ENCODE results near the gene HPCAL1.

Gene HPCAL1

DNA sequence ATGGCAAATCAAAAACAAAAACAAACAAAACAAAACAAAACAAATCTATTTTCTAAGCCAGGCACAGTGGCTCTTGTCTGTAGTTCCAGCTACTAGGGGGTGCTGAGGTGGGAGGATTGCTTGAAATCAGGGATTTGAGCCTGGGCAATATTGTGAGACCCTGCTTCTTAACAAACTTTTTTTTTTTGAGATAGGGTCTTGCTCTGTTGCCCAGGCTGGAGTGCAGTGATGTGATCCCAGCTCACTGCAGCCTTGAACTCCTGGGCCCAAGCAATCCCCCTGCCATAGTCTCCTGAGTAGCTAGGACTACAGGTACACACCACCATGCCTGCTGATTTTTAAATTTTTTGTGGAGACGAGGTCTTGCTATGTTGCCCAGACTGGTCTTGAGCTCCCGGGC, 6.2 kb downstream of the HPCAL1 start:
- Mint-ChIP-seq H3K4me3 (no peak overlapping the region), H3K27me3 (no peaks in the 10 kb centered on the region), H3K4me1 (peaks cover 38 to 59% of the 10 kb centered on the region in 2 donors), H3K36me3 (peaks cover 0 to 5% of the 10 kb centered on the region in 2 donors), H3K27ac (no peak overlapping the region), H3K9me3 (no peaks in the 10 kb centered on the region)
- DNase-seq, result no peak
- no peak for ATAC-seq (replicated peaks)

DNA sequence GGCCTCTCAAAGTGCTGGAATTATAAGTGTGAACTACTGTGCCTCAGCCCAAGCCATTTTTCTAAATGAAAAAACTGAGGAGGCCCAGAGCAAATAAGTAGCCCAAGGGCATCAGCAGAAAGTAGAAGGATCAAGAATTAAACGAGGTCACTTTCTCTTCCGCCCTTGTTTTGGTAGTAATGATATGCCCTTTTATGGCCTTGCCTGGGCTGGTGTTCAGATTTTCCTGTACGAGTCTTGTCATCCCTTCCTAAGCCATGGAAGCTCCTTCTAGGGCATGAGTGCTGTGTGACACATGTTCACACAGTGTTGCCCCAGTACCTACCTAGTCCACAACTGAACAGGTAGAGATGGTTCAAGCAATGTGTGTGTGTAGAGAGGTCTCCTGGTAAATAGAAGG, 6.6 kb downstream of the HPCAL1 start:
- Mint-ChIP-seq H3K36me3 (peaks cover 0 to 5% of the 10 kb centered on the region in 2 donors), H3K27me3 (no peaks in the 10 kb centered on the region), H3K4me1 (peaks cover 41 to 55% of the 10 kb centered on the region in 2 donors), H3K9me3 (no peaks in the 10 kb centered on the region), H3K27ac (no peak overlapping the region), H3K4me3 (no peak overlapping the region)
- DNase-seq (no peak), ATAC-seq (replicated peaks) (no peak)

DNA sequence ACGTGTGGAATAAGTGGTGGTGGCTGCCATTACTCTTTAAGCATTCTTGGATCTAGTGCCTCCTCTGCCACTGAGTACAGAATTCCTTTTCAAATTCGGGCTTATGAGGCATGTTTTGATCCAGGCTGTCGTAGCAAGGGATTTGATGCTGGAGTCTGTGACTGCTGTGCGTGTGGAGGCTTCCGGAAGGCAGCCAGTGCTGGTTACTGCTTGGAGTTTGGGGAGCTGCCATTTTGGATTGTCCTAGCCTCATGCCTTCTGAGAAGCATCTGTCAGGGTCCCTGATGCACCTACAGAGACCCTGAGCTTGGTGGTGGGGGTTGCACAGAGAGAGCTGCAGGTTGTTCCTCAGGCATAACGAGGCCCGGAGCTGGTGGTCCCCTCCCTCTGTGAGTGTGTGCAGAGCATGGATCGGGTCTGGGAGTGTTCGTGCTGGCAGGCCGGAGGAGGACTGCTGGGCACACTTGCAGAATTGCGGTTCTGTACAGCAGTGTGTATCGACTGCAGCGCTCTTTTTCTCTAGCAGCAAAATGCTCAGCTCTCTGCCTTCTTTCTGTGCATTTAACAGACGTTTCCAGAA, 7.7 kb downstream of the HPCAL1 start:
- peaks cover 0 to 5% of the 10 kb centered on the region in 2 donors for H3K36me3 Mint-ChIP-seq
- DNase-seq, result no peak
- H3K9me3 Mint-ChIP-seq, result no peaks in the 10 kb centered on the region
- H3K27ac Mint-ChIP-seq, result no peak overlapping the region
- ATAC-seq (replicated peaks), result no peak
- no peak overlapping the region for H3K4me3 Mint-ChIP-seq
- H3K4me1 Mint-ChIP-seq, result peaks cover 35 to 46% of the 10 kb centered on the region in 2 donors
- no peaks in the 10 kb centered on the region for H3K27me3 Mint-ChIP-seq

DNA sequence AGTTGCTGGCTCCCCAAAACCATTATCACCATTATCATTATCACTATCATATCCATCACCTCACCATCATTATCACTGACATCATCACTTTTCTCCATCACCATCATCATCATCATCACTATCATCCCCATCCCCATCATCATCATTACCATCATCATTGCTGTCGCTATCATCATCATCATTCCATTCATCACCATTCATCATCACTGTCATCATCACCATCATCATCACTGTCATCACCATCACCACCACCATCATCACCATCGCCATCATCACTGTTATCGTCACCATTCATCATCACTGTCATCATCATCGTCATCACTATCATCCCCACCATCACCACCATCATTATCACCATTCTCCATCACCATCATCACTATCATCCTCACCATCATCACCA, 9.0 kb downstream of the HPCAL1 start:
- Mint-ChIP-seq H3K27ac (no peak overlapping the region), H3K27me3 (no peaks in the 10 kb centered on the region), H3K4me1 (peaks cover 33% of the 10 kb centered on the region in 2 donors)

DNA sequence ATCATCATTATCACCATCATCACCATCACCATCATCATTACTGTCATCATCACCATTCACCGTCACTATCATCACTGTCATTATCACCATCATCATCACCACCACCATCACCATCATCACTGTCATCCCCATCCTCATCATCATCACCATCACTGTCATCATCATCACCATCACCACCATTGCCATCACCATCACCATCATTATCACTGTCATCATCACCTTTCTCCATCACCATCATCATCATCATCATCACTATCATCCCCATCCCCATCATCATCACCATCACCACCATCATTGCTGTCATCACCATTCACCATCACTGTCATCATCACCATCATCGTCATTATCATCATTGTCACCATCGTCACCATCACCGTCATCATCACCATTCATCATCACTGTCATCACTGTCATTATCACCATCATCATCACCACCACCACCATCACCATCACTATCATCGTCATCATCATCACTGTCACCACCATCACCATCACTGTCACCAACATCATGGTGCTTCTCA, 9.8 kb downstream of the HPCAL1 start:
- H3K36me3 Mint-ChIP-seq, result peaks cover 0 to 5% of the 10 kb centered on the region in 2 donors
- H3K27me3 Mint-ChIP-seq, result no peaks in the 10 kb centered on the region
- DNase-seq (no peak), ATAC-seq (replicated peaks) (no peak)
- no peak overlapping the region for H3K27ac Mint-ChIP-seq
- no peaks in the 10 kb centered on the region for H3K9me3 Mint-ChIP-seq
- peaks cover 25 to 26% of the 10 kb centered on the region in 2 donors for H3K4me1 Mint-ChIP-seq
- H3K4me3 Mint-ChIP-seq, result no peak overlapping the region

More for the DNA sequence above, 9.0 kb downstream of the HPCAL1 start:
- H3K9me3 Mint-ChIP-seq, result no peaks in the 10 kb centered on the region
- ATAC-seq (replicated peaks), result no peak
- H3K36me3 Mint-ChIP-seq, result peaks cover 0 to 5% of the 10 kb centered on the region in 2 donors
- DNase-seq, result no peak
- H3K4me3 Mint-ChIP-seq, result no peak overlapping the region

DNA sequence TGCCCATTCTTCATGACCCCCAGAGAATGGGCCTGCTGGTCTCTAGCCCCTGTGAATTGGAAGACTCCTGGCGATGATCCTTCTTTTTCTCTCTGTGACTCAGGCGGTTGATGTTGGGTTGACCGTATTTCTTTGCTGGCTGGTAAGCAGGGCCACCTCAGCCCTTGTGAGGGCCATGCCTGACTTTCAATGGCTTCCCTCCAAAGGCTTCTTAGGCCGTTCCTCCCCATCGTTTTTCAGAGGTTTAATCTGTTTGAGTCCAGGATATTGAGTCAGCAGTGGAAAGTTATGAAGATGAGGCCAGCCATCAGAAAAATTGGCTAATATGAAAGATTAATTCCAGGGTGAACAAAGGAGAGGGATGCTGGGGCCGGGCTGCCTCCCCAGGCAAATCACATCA, 13.6 kb downstream of the HPCAL1 start:
- Mint-ChIP-seq H3K27ac (no peak overlapping the region), H3K27me3 (no peaks in the 10 kb centered on the region), H3K4me3 (no peak overlapping the region), H3K9me3 (peaks cover 0 to 2% of the 10 kb centered on the region in 2 donors), H3K36me3 (peaks cover 7 to 8% of the 10 kb centered on the region in 2 donors), H3K4me1 (peaks cover 15 to 19% of the 10 kb centered on the region in 2 donors)
- no peak for DNase-seq
- no peak for ATAC-seq (replicated peaks)

DNA sequence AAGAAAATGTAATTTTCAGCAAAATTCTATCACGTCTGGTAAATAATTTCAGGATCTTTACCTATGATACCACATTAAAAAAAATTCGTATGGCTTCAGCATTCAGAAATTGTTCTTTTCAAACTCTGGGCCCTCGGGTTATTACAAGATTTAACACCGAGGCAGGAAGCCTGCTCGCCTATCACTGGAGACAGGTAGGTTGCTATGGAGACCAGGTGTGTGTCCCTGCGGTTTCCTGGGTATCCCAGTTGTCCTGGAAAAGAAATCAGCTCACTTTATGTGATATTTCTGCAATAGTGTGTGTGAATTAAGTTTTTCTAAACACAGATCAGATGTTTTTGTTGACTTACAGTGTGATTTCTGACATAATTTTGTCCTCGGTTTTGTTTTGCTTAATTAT, 14.2 kb downstream of the HPCAL1 start:
- Mint-ChIP-seq H3K9me3 (peaks cover 0 to 2% of the 10 kb centered on the region in 2 donors), H3K4me3 (no peak overlapping the region), H3K27me3 (no peaks in the 10 kb centered on the region), H3K36me3 (peaks cover 7 to 8% of the 10 kb centered on the region in 2 donors), H3K27ac (no peak overlapping the region), H3K4me1 (peaks cover 15 to 19% of the 10 kb centered on the region in 2 donors)
- no peak for DNase-seq
- no peak for ATAC-seq (replicated peaks)

DNA sequence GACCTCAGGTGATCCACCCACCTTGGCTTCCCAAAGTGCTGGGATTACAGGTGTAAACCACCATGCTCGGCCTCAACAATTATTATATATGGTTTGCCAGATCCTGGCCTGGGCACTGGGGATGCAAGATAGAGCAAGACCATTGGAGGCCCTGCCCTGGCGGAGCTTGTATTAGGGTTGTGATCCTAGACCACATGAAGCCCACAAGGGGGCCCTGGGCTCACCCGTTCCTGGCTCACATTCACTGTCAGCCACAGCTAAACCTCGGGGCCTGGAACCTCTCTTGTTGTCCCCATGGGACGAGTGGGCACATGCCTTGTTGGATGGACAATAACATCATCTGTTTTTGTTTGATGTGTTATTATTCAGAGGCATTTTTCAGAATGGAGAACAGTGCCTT, 14.9 kb downstream of the HPCAL1 start:
- Mint-ChIP-seq H3K9me3 (peaks cover 0 to 2% of the 10 kb centered on the region in 2 donors), H3K27me3 (no peaks in the 10 kb centered on the region), H3K27ac (no peak overlapping the region), H3K36me3 (peaks cover 13% of the 10 kb centered on the region in 2 donors), H3K4me1 (peaks cover 15 to 19% of the 10 kb centered on the region in 2 donors), H3K4me3 (no peak overlapping the region)
- DNase-seq (no peak), ATAC-seq (replicated peaks) (no peak)

DNA sequence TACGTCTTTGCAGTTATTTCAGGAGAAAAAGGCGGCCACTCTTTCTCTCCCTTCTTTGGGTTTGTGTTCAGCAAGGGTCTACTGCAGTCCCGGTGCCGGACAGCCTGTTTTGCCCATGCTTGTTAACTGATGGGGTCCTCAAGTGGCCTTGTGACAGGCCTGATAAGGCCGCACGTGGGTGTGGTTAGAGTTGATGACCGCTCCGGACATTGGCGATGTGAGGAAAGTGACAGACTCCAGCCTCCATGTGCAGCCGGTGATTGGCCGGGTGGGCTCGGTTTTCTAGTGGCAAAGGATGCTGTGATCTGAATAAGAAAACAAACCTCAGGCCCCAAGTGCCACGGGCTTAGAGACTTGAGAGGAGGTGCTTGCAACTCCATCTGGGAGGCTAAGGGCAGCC, 15.6 kb downstream of the HPCAL1 start:
- peaks cover 17 to 19% of the 10 kb centered on the region in 2 donors for H3K36me3 Mint-ChIP-seq
- no peak overlapping the region for H3K4me3 Mint-ChIP-seq
- DNase-seq (no peak), ATAC-seq (replicated peaks) (no peak)
- H3K4me1 Mint-ChIP-seq, result peaks cover 15 to 22% of the 10 kb centered on the region in 2 donors
- no peaks in the 10 kb centered on the region for H3K27me3 Mint-ChIP-seq
- H3K9me3 Mint-ChIP-seq, result peaks cover 0 to 2% of the 10 kb centered on the region in 2 donors
- no peak overlapping the region for H3K27ac Mint-ChIP-seq

DNA sequence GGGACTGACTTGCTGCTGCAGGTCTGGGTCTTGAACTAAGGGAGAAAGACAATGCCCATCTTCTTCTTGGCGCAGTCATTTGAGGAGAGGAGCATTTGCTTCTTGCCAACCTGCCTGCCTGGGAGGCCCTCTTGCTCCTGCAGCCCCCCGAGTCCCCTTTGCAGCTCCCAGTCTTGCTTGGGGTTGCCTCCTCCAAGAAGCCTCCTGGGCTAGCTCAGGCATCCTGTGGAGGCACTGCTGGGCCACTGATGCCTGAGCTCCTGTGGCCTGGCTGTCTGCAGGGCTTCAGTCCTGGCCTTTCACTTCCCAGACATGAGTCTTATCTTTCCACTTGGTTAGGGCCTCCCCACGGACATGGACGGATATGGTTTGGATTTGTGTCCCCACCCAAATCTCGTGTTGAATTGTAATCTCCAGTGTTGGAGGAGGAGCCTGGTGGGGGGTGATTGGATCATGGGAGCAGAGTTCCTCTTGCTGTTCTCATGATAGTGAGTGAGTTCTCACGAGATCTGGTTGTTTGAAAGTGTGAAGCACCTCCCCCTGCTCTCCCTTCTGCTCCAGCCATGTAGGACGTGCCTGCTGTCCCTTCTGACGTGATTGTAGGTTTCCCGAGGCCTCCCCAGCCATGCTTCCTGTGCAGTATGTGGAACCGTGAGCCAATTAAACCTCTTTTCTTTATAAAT, 17.3 kb downstream of the HPCAL1 start:
- Mint-ChIP-seq H3K27me3 (no peaks in the 10 kb centered on the region), H3K36me3 (peaks cover 21 to 22% of the 10 kb centered on the region in 2 donors), H3K9me3 (peaks cover 0 to 2% of the 10 kb centered on the region in 2 donors), H3K4me1 (peaks cover 23 to 24% of the 10 kb centered on the region in 2 donors), H3K27ac (no peak overlapping the region), H3K4me3 (no peak overlapping the region)
- DNase-seq (no peak), ATAC-seq (replicated peaks) (no peak)

DNA sequence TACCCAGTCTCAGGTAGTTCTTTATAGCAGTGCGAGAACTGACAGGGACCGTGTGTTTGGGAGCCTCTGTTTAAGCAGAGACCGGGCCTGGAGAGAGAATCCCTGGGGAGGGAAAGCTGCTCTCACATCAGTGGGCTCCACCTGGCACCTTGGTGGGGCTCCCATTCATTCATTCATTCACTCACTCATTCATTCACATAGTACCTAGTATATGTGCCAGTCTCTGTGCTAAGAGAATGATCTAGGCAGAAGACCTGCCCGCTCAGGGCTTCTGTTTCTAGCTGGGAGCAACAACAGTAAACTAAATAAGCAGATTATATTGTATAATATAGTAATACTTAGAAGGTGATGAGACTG, 17.8 kb downstream of the HPCAL1 start:
- Mint-ChIP-seq H3K27ac (no peak overlapping the region), H3K4me1 (peaks cover 26 to 28% of the 10 kb centered on the region in 2 donors), H3K27me3 (no peaks in the 10 kb centered on the region), H3K36me3 (peaks cover 21 to 22% of the 10 kb centered on the region in 2 donors), H3K9me3 (peaks cover 0 to 2% of the 10 kb centered on the region in 2 donors), H3K4me3 (no peak overlapping the region)
- DNase-seq, result no peak
- no peak for ATAC-seq (replicated peaks)

DNA sequence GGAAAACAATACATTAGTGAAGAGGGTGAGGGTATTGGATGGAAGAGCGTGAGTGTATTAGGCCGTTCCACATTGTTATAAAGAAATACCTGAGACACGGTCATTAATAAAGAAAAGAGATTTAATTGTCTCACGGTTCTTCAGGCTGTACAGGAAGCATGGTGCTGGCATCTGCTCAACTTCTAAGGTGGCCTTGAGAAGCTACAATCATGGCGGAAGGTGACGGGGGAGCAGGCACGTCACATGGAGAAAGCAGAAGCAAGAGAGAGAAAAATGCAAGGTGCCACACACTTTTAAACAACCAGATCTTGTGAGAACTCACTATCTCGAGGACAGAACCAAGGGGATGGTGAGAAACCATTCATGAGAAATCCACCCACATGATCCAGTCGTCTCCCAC, 18.2 kb downstream of the HPCAL1 start:
- H3K4me3 Mint-ChIP-seq, result no peak overlapping the region
- H3K27me3 Mint-ChIP-seq, result no peaks in the 10 kb centered on the region
- peaks cover 21 to 22% of the 10 kb centered on the region in 2 donors for H3K36me3 Mint-ChIP-seq
- peak overlapping the region; percentile 7 for H3K27ac Mint-ChIP-seq
- ATAC-seq (replicated peaks) (no peak), DNase-seq (no peak)
- H3K9me3 Mint-ChIP-seq, result peaks cover 0 to 2% of the 10 kb centered on the region in 2 donors
- H3K4me1 Mint-ChIP-seq, result peaks cover 30 to 32% of the 10 kb centered on the region in 2 donors

DNA sequence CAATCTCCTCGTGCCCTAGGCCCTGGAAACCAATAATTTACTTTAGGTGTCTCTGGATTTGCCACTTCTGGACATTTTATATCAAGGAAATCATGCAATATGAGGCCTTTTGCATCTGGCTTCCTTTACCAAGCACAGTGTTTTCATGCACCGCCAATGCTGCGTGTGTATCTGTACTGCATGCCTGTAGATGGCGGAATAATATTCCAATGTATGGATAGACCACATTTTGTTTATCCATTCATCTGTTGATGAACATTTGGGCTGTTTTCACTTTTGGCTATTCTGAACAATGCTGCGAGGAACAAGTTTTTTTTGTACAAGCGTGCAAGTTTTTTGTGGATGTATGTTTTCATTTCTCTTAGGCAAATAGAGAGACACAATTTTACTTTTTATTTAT, 18.9 kb downstream of the HPCAL1 start:
- ATAC-seq (replicated peaks) (no peak), DNase-seq (no peak)
- no peak overlapping the region for H3K27ac Mint-ChIP-seq
- peaks cover 0 to 2% of the 10 kb centered on the region in 2 donors for H3K9me3 Mint-ChIP-seq
- no peaks in the 10 kb centered on the region for H3K27me3 Mint-ChIP-seq
- no peak overlapping the region for H3K4me3 Mint-ChIP-seq
- H3K4me1 Mint-ChIP-seq, result peaks cover 31 to 39% of the 10 kb centered on the region in 2 donors
- H3K36me3 Mint-ChIP-seq, result peaks cover 21 to 22% of the 10 kb centered on the region in 2 donors

DNA sequence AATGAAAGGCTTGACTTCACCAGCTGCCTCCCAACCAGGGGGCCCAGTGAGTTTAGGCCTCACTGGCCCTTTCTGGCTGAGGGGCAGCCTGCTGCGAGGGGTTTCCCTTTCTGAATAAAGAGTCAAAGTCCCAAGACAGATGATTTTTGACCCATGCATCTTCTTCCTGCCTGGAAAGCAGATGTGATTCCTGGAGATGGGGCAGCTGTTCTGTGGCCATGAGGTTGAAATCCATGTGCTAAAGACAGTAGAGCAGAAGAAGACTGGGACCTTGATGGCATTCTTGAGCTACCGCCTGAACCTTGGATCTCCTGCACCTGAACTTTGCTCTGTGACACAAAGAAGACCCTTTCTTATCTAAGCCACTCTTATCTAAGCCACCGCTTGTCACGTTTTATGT, 19.8 kb downstream of the HPCAL1 start:
- Mint-ChIP-seq H3K9me3 (peaks cover 0 to 2% of the 10 kb centered on the region in 2 donors), H3K27me3 (no peaks in the 10 kb centered on the region), H3K36me3 (peaks cover 21 to 22% of the 10 kb centered on the region in 2 donors), H3K27ac (no peak overlapping the region), H3K4me3 (no peak overlapping the region), H3K4me1 (peaks cover 37 to 45% of the 10 kb centered on the region in 2 donors)
- ATAC-seq (replicated peaks) (no peak), DNase-seq (no peak)

DNA sequence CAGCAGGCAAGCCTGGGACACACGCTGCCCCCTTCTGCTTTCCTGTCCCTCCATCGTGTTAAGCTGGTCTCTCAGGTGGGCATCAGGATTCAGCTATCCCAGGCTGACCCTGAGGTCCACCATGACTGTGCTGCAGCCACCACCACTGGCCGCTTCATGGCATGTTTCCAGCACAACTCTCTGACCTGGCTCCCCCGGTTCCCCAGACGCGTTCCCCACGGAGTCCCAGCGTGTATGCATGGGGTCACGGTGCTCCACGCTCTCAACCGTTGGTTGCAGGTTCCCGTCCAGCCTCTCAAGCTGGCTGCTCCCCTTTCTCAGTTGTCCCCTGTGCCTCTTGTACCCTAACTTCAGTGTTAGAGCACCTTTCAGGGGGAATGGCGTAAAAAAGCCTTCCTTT, 20.3 kb downstream of the HPCAL1 start:
- Mint-ChIP-seq H3K4me1 (peaks cover 42 to 50% of the 10 kb centered on the region in 2 donors), H3K9me3 (peaks cover 0 to 2% of the 10 kb centered on the region in 2 donors), H3K27me3 (no peaks in the 10 kb centered on the region), H3K27ac (peak overlapping the region; percentile 56), H3K36me3 (peaks cover 21 to 22% of the 10 kb centered on the region in 2 donors), H3K4me3 (no peak overlapping the region)
- ATAC-seq (replicated peaks), result no peak
- DNase-seq, result no peak
